Naive B cell (primary cell): ENCODE data around the gene FOXP4. TPM values are rescaled to one million over a fixed set of nuclear protein-coding genes. Genes with fewer than 3 reads are reported as not detected.
"Not testable (repeated sequence)": the region's sequence is repeated elsewhere in the genome, so short reads cannot be mapped to it uniquely, and the experiment has no call there.

ENCODE experiments used
- ATAC-seq, 2 donors: fragments of 150-1000 bp; cut with Tn5 transposase; 2 replicates each; pipeline ENCODE4 v1.10.0; 2021; ENCODE audit warnings: low read depth in 2 of 2, mild to moderate bottlenecking in 2 of 2, moderate library complexity in 2 of 2
- DNase-seq: peaks from one replicate; pipeline ENCODE4 v3.0.0; 2022
- H3K27ac Mint-ChIP-seq, 6 donors: one replicate each; pipeline ENCODE4 v1.8.0; 2020 to 2022; ENCODE audit warnings: mild to moderate bottlenecking in 6 of 6, mixed read lengths in 6 of 6, moderate library complexity in 5 of 6, inconsistent platforms in 2 of 6
- H3K27me3 Mint-ChIP-seq, 3 donors: one replicate each; pipeline ENCODE4 v1.8.0; 2021 to 2022; ENCODE audit warnings: mixed read lengths in 3 of 3, mild to moderate bottlenecking in 1 of 3
- H3K36me3 Mint-ChIP-seq, 2 donors: one replicate each; pipeline ENCODE4 v1.8.0; 2020 to 2022; ENCODE audit warnings: mixed read lengths in 2 of 2, inconsistent platforms in 1 of 2, mild to moderate bottlenecking in 1 of 2
- H3K4me1 Mint-ChIP-seq, 3 donors: one replicate each; pipeline ENCODE4 v1.8.0; 2020 to 2022; ENCODE audit warnings: mixed read lengths in 3 of 3, inconsistent platforms in 1 of 3, mild to moderate bottlenecking in 1 of 3, moderate library complexity in 1 of 3
- H3K4me3 Mint-ChIP-seq, 8 donors: one replicate each; pipeline ENCODE4 v1.8.0; 2020 to 2022; ENCODE audit warnings: mild to moderate bottlenecking in 8 of 8, mixed read lengths in 8 of 8, moderate library complexity in 8 of 8, inconsistent platforms in 2 of 8
- H3K9me3 Mint-ChIP-seq, 7 donors: one replicate each; pipeline ENCODE4 v1.8.0; 2020 to 2022; ENCODE audit warnings: mixed read lengths in 7 of 7, mild to moderate bottlenecking in 5 of 7, inconsistent platforms in 2 of 7, moderate library complexity in 1 of 7
- polyA plus RNA-seq, 6 donors: library from polyadenylated mRNA; unstranded; fragments of 300-500 nt; fragmentation: Illumina TruSeq; gene quantifications; one replicate each; pipeline ENCODE4 v1.2.3, GENCODE V29; 2021; ENCODE audit warnings: low read depth in 6 of 6

Gene FOXP4
- polyA plus RNA-seq, 6 donors from 2014 or later = 0.55 to 4.7 (median 2.2) TPM

DNA sequence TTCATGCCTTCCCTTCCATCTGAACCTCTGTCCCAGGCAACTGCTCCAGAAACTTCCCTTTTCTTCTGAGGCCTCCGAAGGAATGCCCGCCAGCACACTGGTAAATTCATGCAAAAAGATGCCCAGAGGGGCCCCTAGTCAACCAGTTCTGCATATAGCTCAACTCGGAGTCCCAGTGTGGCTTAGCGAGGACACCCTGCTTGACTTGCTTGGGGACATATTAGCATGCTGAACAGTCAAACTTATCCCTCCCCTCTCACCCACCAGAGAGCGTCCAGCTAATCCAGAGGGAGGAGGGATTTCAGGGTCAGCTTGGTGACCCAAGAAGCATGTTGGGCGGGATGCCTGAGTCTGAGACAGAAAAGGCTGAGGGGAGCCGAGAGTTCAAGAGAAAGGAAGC lies 69.1 kb downstream of the FOXP4 start:
- H3K36me3 Mint-ChIP-seq = peaks cover 0 to 8% of the 10 kb centered on the region in 2 donors
- H3K27me3 Mint-ChIP-seq = peaks cover 15 to 34% (median 17%) of the 10 kb centered on the region in 3 donors
- no peak overlapping the region for H3K4me3 Mint-ChIP-seq
- no peaks in the 10 kb centered on the region for H3K4me1 Mint-ChIP-seq
- no peak overlapping the region for H3K27ac Mint-ChIP-seq
- DNase-seq (no peak), ATAC-seq (no peak)
- peaks cover 0 to 8% (median 5%) of the 10 kb centered on the region in 7 donors for H3K9me3 Mint-ChIP-seq

DNA sequence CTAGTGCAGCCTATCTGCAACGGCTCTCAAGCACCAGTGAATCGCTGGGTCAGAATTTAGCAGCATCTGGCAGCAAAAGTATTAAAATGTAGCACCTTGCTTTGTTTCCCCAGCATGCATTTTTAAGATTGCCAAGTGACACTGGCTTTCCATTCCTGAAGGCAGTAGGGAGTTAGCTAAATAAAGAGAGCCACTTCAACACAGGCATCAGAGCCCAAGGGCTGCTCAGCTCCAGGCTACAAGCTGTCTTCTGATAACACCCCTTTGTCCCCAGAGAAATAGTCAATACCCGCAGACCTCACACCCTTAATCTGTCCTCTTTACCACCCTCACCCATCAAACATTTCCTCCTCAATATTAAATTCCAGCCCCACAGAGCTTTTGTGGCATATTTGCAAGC lies 72.4 kb downstream of the FOXP4 start:
- peaks cover 0 to 10% of the 10 kb centered on the region in 2 donors for H3K36me3 Mint-ChIP-seq
- ATAC-seq (no peak), DNase-seq (no peak)
- peaks cover 0 to 15% (median 12%) of the 10 kb centered on the region in 3 donors for H3K27me3 Mint-ChIP-seq
- H3K27ac Mint-ChIP-seq = peak overlapping the region in 1 of 6 donors; percentile 68
- H3K4me1 Mint-ChIP-seq = no peaks in the 10 kb centered on the region
- H3K9me3 Mint-ChIP-seq = peaks cover 3 to 28% (median 12%) of the 10 kb centered on the region in 7 donors
- H3K4me3 Mint-ChIP-seq = no peak overlapping the region

DNA sequence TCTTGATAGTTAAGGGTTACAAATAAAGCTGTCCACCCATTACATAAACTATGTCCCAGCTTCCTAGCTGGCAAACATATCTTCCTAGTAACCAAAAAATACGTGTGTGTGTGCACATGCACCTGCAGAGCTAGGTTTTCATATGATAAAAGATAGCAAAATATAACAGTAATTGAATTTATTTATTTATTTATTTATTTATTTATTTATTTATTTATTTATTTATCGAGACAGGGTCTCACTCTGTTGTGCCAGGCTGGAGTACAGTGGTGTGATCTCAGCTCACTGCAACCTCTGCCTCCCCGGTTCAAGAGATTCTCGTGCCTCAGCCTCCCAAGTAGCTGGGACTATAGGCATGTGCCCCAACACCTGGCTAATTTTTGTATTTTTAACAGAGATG lies 73.0 kb downstream of the FOXP4 start:
- Mint-ChIP-seq H3K9me3 (peaks cover 3 to 28% (median 12%) of the 10 kb centered on the region in 7 donors), H3K27me3 (peaks cover 0 to 15% (median 8%) of the 10 kb centered on the region in 3 donors)
- H3K4me3 Mint-ChIP-seq, H3K36me3 Mint-ChIP-seq, H3K4me1 Mint-ChIP-seq, H3K27ac Mint-ChIP-seq, DNase-seq, ATAC-seq: not testable (repeated sequence)

DNA sequence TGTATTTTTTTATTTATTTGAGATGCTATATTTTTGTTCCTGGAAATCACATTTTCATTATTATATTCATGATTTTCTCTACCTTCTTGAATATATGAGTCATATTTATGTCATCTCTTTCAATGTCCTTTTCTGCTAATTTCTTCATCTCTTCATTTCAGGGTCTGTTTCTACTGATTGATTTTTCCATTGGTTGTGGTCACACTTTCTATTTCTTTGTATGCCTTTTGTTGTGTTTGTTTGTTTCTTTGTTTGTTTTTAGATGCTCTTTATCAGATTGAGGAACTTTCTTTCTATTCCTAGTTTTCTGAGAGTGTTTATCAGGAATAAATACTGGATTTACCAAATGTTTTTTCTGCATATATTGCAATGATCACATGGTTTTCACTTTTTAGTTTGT lies 75.2 kb downstream of the FOXP4 start:
- H3K36me3 Mint-ChIP-seq = peaks cover 0 to 10% of the 10 kb centered on the region in 2 donors
- peaks cover 3 to 28% (median 12%) of the 10 kb centered on the region in 7 donors for H3K9me3 Mint-ChIP-seq
- no peak overlapping the region for H3K4me3 Mint-ChIP-seq
- H3K4me1 Mint-ChIP-seq = peaks cover 0 to 10% (median 9%) of the 10 kb centered on the region in 3 donors
- ATAC-seq (no peak), DNase-seq (no peak)
- H3K27me3 Mint-ChIP-seq = peaks cover 0 to 5% (median 4%) of the 10 kb centered on the region in 3 donors
- H3K27ac Mint-ChIP-seq = no peak overlapping the region

DNA sequence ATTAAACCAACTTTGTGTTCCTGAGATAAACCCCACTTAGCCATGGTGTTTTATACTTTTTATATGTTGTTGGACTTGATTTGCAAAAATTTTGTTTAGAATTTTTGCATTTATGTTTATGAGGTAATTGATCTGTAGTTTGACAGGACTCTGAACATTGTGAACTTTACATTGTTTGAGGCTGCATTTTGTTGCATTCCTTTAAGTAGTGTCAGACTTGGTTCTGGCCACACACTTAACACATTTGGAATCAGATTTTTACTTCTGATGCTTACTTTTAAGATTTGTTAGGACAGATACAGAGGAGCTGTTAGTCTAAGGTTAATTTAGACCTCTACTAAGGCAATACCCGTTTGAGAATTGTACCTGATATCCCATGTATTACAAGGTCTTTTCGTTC lies 75.6 kb downstream of the FOXP4 start:
- Mint-ChIP-seq H3K27ac (no peak overlapping the region), H3K4me3 (no peak overlapping the region), H3K36me3 (peaks cover 0 to 10% of the 10 kb centered on the region in 2 donors), H3K9me3 (peaks cover 3 to 28% (median 12%) of the 10 kb centered on the region in 7 donors), H3K4me1 (peaks cover 0 to 10% (median 9%) of the 10 kb centered on the region in 3 donors), H3K27me3 (peaks cover 0 to 7% (median 5%) of the 10 kb centered on the region in 3 donors)
- ATAC-seq (no peak), DNase-seq (no peak)

DNA sequence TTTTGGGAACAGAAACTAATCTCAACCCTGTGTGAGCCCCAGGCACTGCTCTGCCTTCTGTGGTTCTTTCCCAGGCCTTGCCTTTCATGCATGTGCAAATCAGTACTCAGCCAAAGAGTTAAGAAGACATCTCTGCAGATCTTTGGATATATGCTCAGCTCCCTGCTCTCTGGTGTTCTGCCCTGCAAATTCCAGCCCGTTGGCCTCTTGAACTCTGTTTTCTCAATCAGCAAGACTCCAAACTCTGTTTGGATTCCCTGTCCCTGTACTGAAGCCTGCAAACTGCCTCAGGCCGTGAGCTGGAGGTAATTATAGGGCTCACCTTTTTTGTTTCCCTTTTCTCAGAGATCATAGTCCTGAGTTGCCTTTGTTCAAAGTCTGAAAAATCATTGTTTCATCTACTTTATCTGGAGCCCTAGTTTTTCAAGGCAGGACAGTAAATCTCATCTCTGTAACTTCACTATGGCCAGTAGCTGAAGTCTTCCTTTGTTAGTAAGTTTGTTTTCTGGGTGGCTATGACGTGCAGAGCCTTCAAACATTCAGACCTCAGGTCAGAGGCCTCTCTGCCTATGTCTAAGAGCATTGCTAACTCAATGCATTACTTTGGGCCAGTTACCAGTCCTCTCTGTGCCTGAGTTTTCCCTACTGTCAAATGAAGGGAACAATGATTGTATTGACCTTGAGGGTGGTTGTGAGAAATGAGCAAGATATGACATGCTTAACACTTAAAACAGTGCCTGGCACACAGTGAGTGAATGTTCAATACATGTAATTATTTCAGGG lies 76.2 kb downstream of the FOXP4 start:
- ATAC-seq (no peak), DNase-seq (no peak)
- Mint-ChIP-seq H3K27ac (peak overlapping the region in 1 of 6 donors; percentile 45), H3K4me3 (no peak overlapping the region), H3K36me3 (peaks cover 0 to 10% of the 10 kb centered on the region in 2 donors), H3K4me1 (peaks cover 0 to 10% (median 9%) of the 10 kb centered on the region in 3 donors), H3K9me3 (peaks cover 3 to 28% (median 12%) of the 10 kb centered on the region in 7 donors), H3K27me3 (peaks cover 1 to 8% (median 6%) of the 10 kb centered on the region in 3 donors)

DNA sequence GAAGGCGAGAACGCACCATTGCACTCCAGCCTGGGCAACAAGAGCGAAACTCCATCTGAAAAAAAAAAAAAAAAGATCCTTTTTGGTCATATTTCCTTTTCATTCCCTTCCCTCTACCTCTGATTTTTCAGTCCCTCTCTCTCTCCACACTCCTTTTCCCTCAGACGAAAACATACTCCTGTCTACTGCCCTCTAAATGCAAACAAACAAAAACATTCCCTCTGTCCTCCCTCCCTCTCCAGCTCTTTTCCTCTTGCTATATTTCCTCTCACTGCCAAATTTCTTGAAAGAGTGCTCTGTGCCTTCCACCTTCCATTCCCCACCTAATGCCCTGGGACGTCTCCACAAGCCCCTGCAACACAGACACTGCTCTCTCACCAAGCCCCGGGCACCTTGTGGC lies 77.1 kb downstream of the FOXP4 start:
- Mint-ChIP-seq H3K27ac (peak overlapping the region in 2 of 6 donors; percentile 34 to 51), H3K4me1 (peaks cover 0 to 10% (median 9%) of the 10 kb centered on the region in 3 donors), H3K9me3 (peaks cover 3 to 28% (median 12%) of the 10 kb centered on the region in 7 donors), H3K27me3 (peaks cover 8 to 12% (median 8%) of the 10 kb centered on the region in 3 donors), H3K36me3 (peaks cover 0 to 10% of the 10 kb centered on the region in 2 donors), H3K4me3 (no peak overlapping the region)
- no peak for DNase-seq
- ATAC-seq = no peak

DNA sequence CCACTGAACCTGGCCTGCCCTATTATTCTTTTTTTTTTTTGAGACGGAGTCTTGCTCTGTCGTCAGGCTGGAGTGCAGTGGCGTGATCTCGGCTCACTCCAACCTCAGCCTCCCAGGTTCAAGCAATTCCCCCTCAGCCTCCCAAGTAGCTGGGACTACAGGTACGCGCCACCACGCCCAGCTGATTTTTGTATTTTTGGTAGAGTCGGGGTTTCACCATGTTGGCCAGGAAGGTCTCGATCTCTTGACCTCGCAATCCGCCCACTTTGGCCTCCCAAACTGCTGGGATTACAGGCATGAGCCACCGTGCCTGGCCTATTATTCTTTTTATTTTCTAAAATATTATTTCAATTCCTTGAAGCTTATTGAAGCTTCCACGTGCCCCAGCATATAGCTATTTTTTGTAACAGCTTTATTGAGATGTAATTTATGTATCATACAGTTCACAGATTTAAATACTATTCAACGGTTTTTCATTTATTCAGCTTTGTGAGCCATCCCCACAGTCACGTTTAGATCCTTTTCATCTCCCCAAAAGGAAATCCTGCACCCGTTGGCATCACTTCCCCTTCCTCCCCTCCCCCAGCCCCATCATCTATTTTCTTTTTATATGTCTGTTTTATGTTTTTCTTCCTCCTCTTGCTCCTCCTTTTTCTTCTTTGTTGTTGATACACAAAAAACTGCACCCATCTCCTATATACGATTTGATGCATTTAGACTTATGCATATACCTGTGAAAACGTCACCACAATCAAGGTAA lies 78.6 kb downstream of the FOXP4 start:
- ATAC-seq (no peak), DNase-seq (no peak)
- Mint-ChIP-seq H3K4me1 (peaks cover 0 to 10% (median 9%) of the 10 kb centered on the region in 3 donors), H3K36me3 (peaks cover 0 to 10% of the 10 kb centered on the region in 2 donors), H3K27me3 (peaks cover 8 to 19% (median 16%) of the 10 kb centered on the region in 3 donors), H3K27ac (no peak overlapping the region), H3K9me3 (peaks cover 3 to 28% (median 12%) of the 10 kb centered on the region in 7 donors), H3K4me3 (no peak overlapping the region)

DNA sequence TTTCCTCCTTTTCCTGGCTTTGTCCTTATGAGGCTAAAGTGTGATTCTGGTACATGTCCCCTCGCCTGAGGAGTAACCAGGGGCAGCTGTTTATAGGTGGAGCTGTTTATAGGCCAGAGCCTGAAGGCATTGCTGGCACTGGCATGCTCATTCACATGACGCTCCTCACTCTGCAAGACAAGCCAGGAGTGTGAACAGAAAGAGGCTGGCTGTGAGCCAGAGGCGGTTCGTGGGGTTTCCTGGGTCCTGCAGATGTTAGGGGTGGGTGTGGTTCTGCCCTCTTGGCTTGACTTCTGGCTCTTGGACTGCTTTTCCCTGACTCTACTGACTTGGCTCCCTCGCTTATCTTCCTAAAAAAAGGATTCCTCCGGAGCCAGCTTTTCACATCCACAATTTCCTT lies 79.3 kb downstream of the FOXP4 start:
- H3K27ac Mint-ChIP-seq = no peak overlapping the region
- H3K4me1 Mint-ChIP-seq = peaks cover 0 to 10% (median 9%) of the 10 kb centered on the region in 3 donors
- no peak for DNase-seq
- peaks cover 8 to 21% (median 16%) of the 10 kb centered on the region in 3 donors for H3K27me3 Mint-ChIP-seq
- ATAC-seq = no peak
- H3K4me3 Mint-ChIP-seq = no peak overlapping the region
- peaks cover 0 to 10% of the 10 kb centered on the region in 2 donors for H3K36me3 Mint-ChIP-seq
- peaks cover 3 to 24% (median 12%) of the 10 kb centered on the region in 7 donors for H3K9me3 Mint-ChIP-seq

DNA sequence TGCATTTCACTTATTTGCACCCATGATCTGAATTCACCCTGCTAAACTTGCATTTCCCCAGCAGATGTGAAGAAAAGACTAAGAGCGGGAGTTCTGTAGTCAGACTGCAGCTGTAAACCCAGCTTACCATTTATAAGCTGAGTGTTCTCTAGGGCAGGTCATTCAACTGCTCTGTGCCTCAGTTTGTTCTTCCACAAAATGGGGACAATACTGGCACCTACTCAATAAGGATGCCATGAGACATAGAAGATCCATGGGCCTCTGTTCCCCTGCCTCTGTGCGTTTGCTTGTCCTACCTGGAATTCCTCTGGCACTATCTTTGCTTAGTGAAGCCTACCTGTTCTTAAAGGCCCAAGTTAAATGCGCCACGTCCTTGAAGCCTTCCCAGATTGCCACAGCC lies 79.8 kb downstream of the FOXP4 start:
- H3K36me3 Mint-ChIP-seq = peaks cover 0 to 5% of the 10 kb centered on the region in 2 donors

DNA sequence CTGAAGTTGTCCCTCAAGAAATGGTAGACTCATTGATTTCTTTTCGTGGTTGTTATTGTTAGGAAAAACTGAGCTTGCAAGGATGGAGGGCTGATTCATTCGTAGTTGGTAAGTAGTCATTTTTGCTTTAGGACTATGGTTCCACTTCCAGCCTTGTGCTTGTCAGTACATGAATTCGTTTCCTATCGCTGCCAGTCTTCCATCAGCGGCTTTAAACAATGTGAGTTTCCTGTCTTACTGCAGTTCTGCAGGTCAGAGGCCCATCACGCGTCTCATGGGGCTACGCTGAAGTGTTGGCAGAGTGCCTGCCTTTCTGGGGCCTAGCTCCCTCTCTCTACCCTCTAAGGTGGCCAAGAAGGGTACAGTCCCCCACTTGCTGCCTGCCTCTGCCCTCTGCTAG lies 80.7 kb downstream of the FOXP4 start:
- no peak overlapping the region for H3K4me3 Mint-ChIP-seq
- H3K27me3 Mint-ChIP-seq = peaks cover 12 to 29% (median 23%) of the 10 kb centered on the region in 3 donors
- peaks cover 0 to 10% (median 9%) of the 10 kb centered on the region in 3 donors for H3K4me1 Mint-ChIP-seq
- H3K36me3 Mint-ChIP-seq = no peaks in the 10 kb centered on the region
- H3K27ac Mint-ChIP-seq = no peak overlapping the region
- DNase-seq (no peak), ATAC-seq (no peak)
- H3K9me3 Mint-ChIP-seq = peaks cover 0 to 9% (median 2%) of the 10 kb centered on the region in 7 donors

More for the DNA sequence above, 79.8 kb downstream of the FOXP4 start:
- DNase-seq = no peak
- peaks cover 0 to 10% (median 9%) of the 10 kb centered on the region in 3 donors for H3K4me1 Mint-ChIP-seq
- peaks cover 8 to 21% (median 16%) of the 10 kb centered on the region in 3 donors for H3K27me3 Mint-ChIP-seq
- H3K4me3 Mint-ChIP-seq = no peak overlapping the region
- H3K9me3 Mint-ChIP-seq = peaks cover 3 to 18% (median 9%) of the 10 kb centered on the region in 7 donors
- no peak overlapping the region for H3K27ac Mint-ChIP-seq
- no peak for ATAC-seq

DNA sequence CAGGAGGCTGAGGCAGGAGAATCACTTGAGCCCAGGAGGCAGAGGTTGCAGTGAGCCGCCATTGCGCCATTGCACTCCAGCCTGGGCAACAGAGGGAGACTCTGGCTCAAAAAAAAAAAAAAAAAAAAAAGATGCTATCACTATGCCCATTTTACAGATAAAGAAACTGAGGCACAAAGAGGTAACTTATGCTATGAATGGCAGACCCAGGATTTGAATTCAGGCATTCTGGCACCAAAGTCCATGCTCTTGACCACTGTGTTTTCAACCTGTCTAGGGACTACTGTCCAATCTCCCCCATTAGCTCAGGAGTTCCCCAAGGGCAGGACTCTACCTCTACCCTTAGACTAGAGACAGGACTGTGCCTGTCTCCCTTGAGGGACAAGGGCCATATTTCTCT lies 82.9 kb downstream of the FOXP4 start:
- ATAC-seq (no peak), DNase-seq (no peak)
- no peak overlapping the region for H3K4me3 Mint-ChIP-seq
- peaks cover 0 to 10% (median 9%) of the 10 kb centered on the region in 3 donors for H3K4me1 Mint-ChIP-seq
- no peaks in the 10 kb centered on the region for H3K9me3 Mint-ChIP-seq
- H3K27ac Mint-ChIP-seq = no peak overlapping the region
- no peaks in the 10 kb centered on the region for H3K36me3 Mint-ChIP-seq
- H3K27me3 Mint-ChIP-seq = peaks cover 21 to 50% (median 29%) of the 10 kb centered on the region in 3 donors

DNA sequence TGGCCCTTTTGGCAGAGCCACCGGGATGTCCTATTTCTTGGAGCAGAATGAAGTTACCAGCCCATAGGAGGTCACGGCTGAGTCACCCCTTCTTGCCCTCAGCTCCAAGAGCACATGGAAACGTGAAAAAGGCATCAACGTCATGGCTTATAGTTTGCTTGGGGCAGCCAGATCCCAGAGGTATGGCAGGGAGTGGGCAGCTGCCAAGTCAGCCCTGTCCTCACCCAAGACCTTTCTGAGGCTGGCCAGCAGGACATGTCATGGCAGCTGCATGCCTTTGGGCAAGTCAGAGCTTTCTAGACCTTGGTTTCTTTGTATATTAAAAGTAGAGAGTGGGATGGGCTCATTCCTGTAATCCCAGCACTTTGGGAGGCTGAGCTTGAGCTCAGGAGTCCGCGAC lies 83.9 kb downstream of the FOXP4 start:
- Mint-ChIP-seq H3K27ac (no peak overlapping the region), H3K9me3 (no peaks in the 10 kb centered on the region), H3K4me3 (no peak overlapping the region), H3K4me1 (peaks cover 0 to 8% (median 7%) of the 10 kb centered on the region in 3 donors), H3K27me3 (peaks cover 31 to 58% (median 38%) of the 10 kb centered on the region in 3 donors), H3K36me3 (no peaks in the 10 kb centered on the region)
- ATAC-seq = no peak
- no peak for DNase-seq
